PC-9 (cell line): ENCODE results near the gene GASK1B. TPM values are rescaled to one million over a fixed set of nuclear protein-coding genes. Genes with fewer than 3 reads are reported as not detected.

Experiments
- BruUV-seq: library from RNA; stranded (reverse); fragments of 400-500 nt; replicated peaks from 2 replicates; lab custom pipeline; 2021; lab: Mats Ljungman, UMichigan
- CTCF ChIA-PET: fragments of 300-600 bp; sonication (Branson Sonifier 250); formaldehyde crosslinking; loops from one replicate; lab custom pipeline; 2022; ENCODE audit warnings: antibody characterized with exemption; lab: Charles Lee
- POLR2A ChIA-PET: fragments of 300-600 bp; sonication (Branson Sonifier 250); formaldehyde crosslinking; loops from one replicate; lab custom pipeline; 2022; ENCODE audit warnings: antibody characterized with exemption; ENCODE audit not compliant: unreplicated experiment; lab: Charles Lee
- DNase-seq, 2 experiments: peaks; one replicate each; pipeline versions ENCODE4 v3.0.0 to v3.0.0-alpha.2; 2015 to 2022; ENCODE audit warnings: mixed read lengths in 1 of 2
- H2AFZ ChIP-seq: fragments of 200-600 bp; sonication (generic); 2 replicates; pipeline ENCODE4 v1.8.1; 2017; ENCODE audit warnings: antibody characterized with exemption
- H3F3A ChIP-seq: fragments of 200-600 bp; sonication (generic); 2 replicates; pipeline ENCODE4 v1.8.1; 2017; ENCODE audit warnings: antibody characterized with exemption, mild to moderate bottlenecking, low read depth; ENCODE audit not compliant: insufficient read depth
- H3K27ac ChIP-seq: fragments of 200-600 bp; sonication (generic); 2 replicates; pipeline ENCODE4 v1.6.1; 2016; ENCODE audit warnings: mixed run types
- H3K27me3 ChIP-seq: fragments of 200-600 bp; sonication (generic); 2 replicates; pipeline ENCODE4 v1.6.1; 2016; ENCODE audit warnings: low read depth, mixed run types; ENCODE audit not compliant: insufficient read depth
- H3K36me3 ChIP-seq: fragments of 200-600 bp; sonication (generic); 2 replicates; pipeline ENCODE4 v1.6.1; 2016; ENCODE audit warnings: low read depth, mixed run types
- H3K4me1 ChIP-seq: fragments of 200-600 bp; sonication (generic); replicated peaks from 2 replicates; pipeline ENCODE4 v1.6.1; 2016; ENCODE audit warnings: mixed run types; ENCODE audit not compliant: insufficient read depth
- H3K4me2 ChIP-seq: fragments of 200-600 bp; sonication (generic); 2 replicates; pipeline ENCODE4 v1.6.1; 2017; ENCODE audit warnings: mixed run types
- H3K4me3 ChIP-seq: fragments of 200-600 bp; sonication (generic); 2 replicates; pipeline ENCODE4 v1.6.1; 2016; ENCODE audit warnings: mixed run types
- H3K79me2 ChIP-seq: fragments of 200-600 bp; sonication (generic); 2 replicates; pipeline ENCODE4 v1.6.1; 2017; ENCODE audit warnings: low read depth, mixed run types
- H3K9me2 ChIP-seq: fragments of 200-600 bp; sonication (generic); 2 replicates; pipeline ENCODE4 v1.8.1; 2017; ENCODE audit warnings: mild to moderate bottlenecking; ENCODE audit not compliant: insufficient read depth
- H3K9me3 ChIP-seq: fragments of 200-600 bp; sonication (generic); 2 replicates; pipeline ENCODE4 v1.8.1; 2016; ENCODE audit warnings: low read depth; ENCODE audit not compliant: insufficient read depth
- H4K20me1 ChIP-seq: fragments of 200-600 bp; sonication (generic); 2 replicates; pipeline ENCODE4 v1.8.1; 2017; ENCODE audit not compliant: insufficient read depth
- EZH2 ChIP-seq: fragments of 200-600 bp; sonication (generic); IDR thresholded peaks from 2 replicates; pipeline ENCODE4 v1.8.0; 2017; ENCODE audit warnings: antibody characterized with exemption, low read depth
- intact Hi-C: fragments of 100-400 bp; cut with micrococcal nuclease; formaldehyde crosslinking; loops from one replicate; pipeline ENCODE4 v1.10.0; 2022; ENCODE audit not compliant: unreplicated experiment
- total RNA-seq: library from RNA; stranded (reverse); gene quantifications from 2 replicates; pipeline ENCODE4 v1.2.3, GENCODE V29; 2021
- TF ChIP-seq, protein P1 (sequence below): fragments of 200-600 bp; sonication (generic); conservative IDR thresholded peaks from 2 replicates; pipeline ENCODE4 v1.6.1; 2017; ENCODE audit warnings: mixed run types, antibody characterized with exemption, mild to moderate bottlenecking, moderate library complexity

The GASK1B gene
- total RNA-seq, 1 experiment from 2014 or later: 4.1 TPM

DNA sequence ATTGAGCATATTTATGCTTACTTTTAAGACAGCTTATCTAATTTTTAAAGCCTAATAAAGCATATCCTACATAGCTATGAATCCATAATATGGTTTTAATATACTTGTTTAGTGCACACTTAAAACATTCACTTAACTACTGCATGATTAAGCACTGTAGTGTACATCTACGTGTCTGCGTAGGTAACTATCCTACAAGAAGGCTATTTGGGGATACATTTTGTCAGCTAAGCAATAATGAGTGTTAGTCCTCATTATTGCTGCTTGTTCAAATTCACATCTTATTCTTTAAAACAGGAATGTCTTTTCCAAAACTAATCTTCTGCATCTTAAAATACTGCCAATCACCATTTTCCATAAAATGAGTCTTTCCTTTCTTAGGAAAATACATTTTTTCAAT lies 38.6 kb downstream of the GASK1B start:
- no peaks in the 10 kb centered on the region for H3K9me3 ChIP-seq
- H3K4me2 ChIP-seq: no peak overlapping the region
- ChIA-PET POLR2A (no interaction called here), CTCF (no interaction called here)
- H3K4me3 ChIP-seq: no peak overlapping the region
- intact Hi-C loops: no loop called here
- H3K27ac ChIP-seq: no peak overlapping the region
- H3K9me2 ChIP-seq: no peaks in the 10 kb centered on the region
- H2AFZ ChIP-seq: no peak overlapping the region
- no peaks in the 10 kb centered on the region for H3F3A ChIP-seq
- BruUV-seq: no TSS peak
- TF ChIP-seq EZH2: no peak
- TF ChIP-seq, protein P1, sequence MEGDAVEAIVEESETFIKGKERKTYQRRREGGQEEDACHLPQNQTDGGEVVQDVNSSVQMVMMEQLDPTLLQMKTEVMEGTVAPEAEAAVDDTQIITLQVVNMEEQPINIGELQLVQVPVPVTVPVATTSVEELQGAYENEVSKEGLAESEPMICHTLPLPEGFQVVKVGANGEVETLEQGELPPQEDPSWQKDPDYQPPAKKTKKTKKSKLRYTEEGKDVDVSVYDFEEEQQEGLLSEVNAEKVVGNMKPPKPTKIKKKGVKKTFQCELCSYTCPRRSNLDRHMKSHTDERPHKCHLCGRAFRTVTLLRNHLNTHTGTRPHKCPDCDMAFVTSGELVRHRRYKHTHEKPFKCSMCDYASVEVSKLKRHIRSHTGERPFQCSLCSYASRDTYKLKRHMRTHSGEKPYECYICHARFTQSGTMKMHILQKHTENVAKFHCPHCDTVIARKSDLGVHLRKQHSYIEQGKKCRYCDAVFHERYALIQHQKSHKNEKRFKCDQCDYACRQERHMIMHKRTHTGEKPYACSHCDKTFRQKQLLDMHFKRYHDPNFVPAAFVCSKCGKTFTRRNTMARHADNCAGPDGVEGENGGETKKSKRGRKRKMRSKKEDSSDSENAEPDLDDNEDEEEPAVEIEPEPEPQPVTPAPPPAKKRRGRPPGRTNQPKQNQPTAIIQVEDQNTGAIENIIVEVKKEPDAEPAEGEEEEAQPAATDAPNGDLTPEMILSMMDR: no peak
- no peaks in the 10 kb centered on the region for H3K36me3 ChIP-seq
- no peaks in the 10 kb centered on the region for H4K20me1 ChIP-seq
- H3K79me2 ChIP-seq: no peaks in the 10 kb centered on the region
- H3K4me1 ChIP-seq: no peaks in the 10 kb centered on the region
- no peaks in the 10 kb centered on the region for H3K27me3 ChIP-seq
- DNase-seq: no peak

DNA sequence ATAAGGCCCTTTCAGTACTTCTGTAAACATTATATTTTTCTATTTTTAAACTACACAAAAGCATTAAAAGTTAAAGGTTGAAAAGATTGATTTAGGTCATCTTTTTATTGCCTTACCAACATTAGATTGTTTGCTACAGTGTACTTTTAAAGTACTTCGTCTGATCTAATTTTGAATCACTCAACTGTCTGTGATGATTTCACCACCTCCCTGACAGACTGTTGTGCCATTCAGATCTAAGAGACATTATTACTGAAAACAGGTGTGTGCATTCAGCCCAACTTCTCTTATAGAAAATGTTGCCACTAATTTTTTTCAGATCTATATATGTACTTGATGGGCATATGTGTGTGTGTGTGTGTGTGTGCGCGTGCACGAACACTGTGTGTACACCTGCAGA lies 39.3 kb downstream of the GASK1B start:
- H3K9me3 ChIP-seq: no peaks in the 10 kb centered on the region
- H3K79me2 ChIP-seq: no peaks in the 10 kb centered on the region
- no peaks in the 10 kb centered on the region for H3K4me1 ChIP-seq
- no peak for DNase-seq
- ChIA-PET CTCF (no interaction called here), POLR2A (no interaction called here)
- no peaks in the 10 kb centered on the region for H3K9me2 ChIP-seq
- H4K20me1 ChIP-seq: no peaks in the 10 kb centered on the region
- intact Hi-C loops: no loop called here
- no peaks in the 10 kb centered on the region for H3K36me3 ChIP-seq
- no peak overlapping the region for H3K27ac ChIP-seq
- no peaks in the 10 kb centered on the region for H3F3A ChIP-seq
- H2AFZ ChIP-seq: no peak overlapping the region
- no TSS peak for BruUV-seq
- no peak overlapping the region for H3K4me2 ChIP-seq
- H3K4me3 ChIP-seq: no peak overlapping the region
- H3K27me3 ChIP-seq: no peaks in the 10 kb centered on the region
- no peak for TF ChIP-seq EZH2
- TF ChIP-seq, protein P1: no peak

DNA sequence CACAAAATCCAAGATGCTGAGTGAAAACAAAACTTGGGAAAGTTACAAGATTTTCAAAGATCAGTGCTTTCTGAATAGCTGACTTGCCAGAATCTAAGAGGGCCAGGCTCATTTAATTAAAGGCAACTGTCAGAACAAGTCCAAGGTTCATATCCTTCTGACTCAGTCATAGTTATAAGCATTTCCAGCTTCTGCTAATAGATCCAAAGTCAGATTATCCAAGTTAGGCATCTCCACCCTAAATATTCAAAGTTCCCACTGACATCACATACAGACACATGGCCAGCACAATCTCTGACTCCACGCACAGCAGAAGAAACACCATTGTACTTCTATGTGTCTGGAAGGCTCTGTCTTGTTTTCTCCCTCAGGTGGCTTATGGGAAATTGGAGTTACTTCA lies 41.8 kb downstream of the GASK1B start:
- TF ChIP-seq, protein P1: no peak
- no peak for TF ChIP-seq EZH2
- no peaks in the 10 kb centered on the region for H3K4me1 ChIP-seq
- no TSS peak for BruUV-seq
- no peak overlapping the region for H2AFZ ChIP-seq
- H3K27me3 ChIP-seq: no peaks in the 10 kb centered on the region
- H3K4me3 ChIP-seq: no peak overlapping the region
- CTCF ChIA-PET: no interaction called here
- DNase-seq: no peak
- no peak overlapping the region for H3K27ac ChIP-seq
- H3K36me3 ChIP-seq: no peaks in the 10 kb centered on the region
- no peak overlapping the region for H3K4me2 ChIP-seq
- no peaks in the 10 kb centered on the region for H3K9me3 ChIP-seq
- no peaks in the 10 kb centered on the region for H3K79me2 ChIP-seq
- POLR2A ChIA-PET: no interaction called here
- H3F3A ChIP-seq: no peaks in the 10 kb centered on the region
- no peaks in the 10 kb centered on the region for H4K20me1 ChIP-seq
- intact Hi-C loops: no loop called here
- no peaks in the 10 kb centered on the region for H3K9me2 ChIP-seq
